ENCODE data around the gene IPO11.
"Not testable (repeated sequence)": the region's sequence is repeated elsewhere in the genome, so short reads cannot be mapped to it uniquely, and the experiment has no call there.

IPO11 gene

GRCh38 chr5:62652225-62652624 is 239.7 kb downstream of the IPO11 start:
- DNase-seq (no peak), ATAC-seq (replicated peaks) (no peak)
- peaks cover 5 to 12% of the 10 kb centered on the region in 2 donors for H3K36me3 Mint-ChIP-seq
- H3K4me3 Mint-ChIP-seq = no peak overlapping the region
- no peak overlapping the region for H3K27ac Mint-ChIP-seq
- peaks cover 0 to 2% of the 10 kb centered on the region in 2 donors for H3K9me3 Mint-ChIP-seq
- peaks cover 8 to 11% of the 10 kb centered on the region in 2 donors for H3K4me1 Mint-ChIP-seq
- H3K27me3 Mint-ChIP-seq = no peaks in the 10 kb centered on the region

GRCh38 chr5:62653001-62653863 is 240.7 kb downstream of the IPO11 start:
- Mint-ChIP-seq H3K27me3 (no peaks in the 10 kb centered on the region), H3K27ac (no peak overlapping the region)
- no peak for DNase-seq

DNA sequence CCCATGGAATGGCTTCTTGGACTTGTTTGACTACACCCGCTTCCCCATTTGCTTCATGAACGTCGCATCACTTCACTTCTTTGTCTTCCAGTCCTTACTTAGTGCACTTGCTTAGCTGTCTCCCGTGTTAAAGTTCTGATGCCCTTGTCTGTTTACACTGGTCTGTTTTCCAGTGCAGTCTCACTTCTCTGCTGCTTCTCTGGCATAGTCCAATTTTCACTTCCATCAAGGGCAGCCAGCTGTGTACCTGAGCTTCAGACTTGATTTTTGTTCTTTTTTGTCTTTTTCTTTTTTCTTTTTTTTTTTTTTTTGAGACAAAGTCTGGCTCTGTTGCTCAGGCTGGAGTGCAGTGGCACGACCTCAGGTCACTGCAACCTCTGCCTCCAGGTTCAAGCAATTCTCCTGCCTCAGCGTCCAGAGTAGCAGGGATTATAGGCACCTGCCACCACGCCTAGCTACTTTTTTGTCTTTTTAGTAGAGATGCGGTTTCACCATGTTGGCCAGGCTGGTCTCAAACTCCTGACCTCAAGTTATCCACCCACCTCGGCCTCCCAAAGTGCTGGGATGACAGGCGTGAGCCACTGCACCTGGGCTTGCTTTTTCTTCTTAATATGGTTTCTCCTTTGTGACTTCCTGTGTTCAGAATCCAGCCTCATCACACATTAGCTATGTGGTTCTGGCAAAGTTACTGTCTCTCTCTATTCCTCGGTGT is 241.5 kb downstream of the IPO11 start:
- Mint-ChIP-seq H3K27ac (no peak overlapping the region), H3K4me1 (peaks cover 8 to 11% of the 10 kb centered on the region in 2 donors), H3K36me3 (peaks cover 5 to 12% of the 10 kb centered on the region in 2 donors), H3K4me3 (no peak overlapping the region), H3K27me3 (no peaks in the 10 kb centered on the region), H3K9me3 (peaks cover 0 to 4% of the 10 kb centered on the region in 2 donors)
- no peak for ATAC-seq (replicated peaks)
- DNase-seq = no peak

More at GRCh38 chr5:62653001-62653863, 240.7 kb downstream of the IPO11 start:
- Mint-ChIP-seq H3K4me3 (no peak overlapping the region), H3K9me3 (peaks cover 0 to 4% of the 10 kb centered on the region in 2 donors), H3K4me1 (peaks cover 8 to 11% of the 10 kb centered on the region in 2 donors), H3K36me3 (peaks cover 5 to 12% of the 10 kb centered on the region in 2 donors)
- no peak for ATAC-seq (replicated peaks)

GRCh38 chr5:62657772-62658171 is 245.2 kb downstream of the IPO11 start:
- ATAC-seq (replicated peaks); H3K4me1 Mint-ChIP-seq; H3K27me3 Mint-ChIP-seq; H3K4me3 Mint-ChIP-seq; DNase-seq; H3K27ac Mint-ChIP-seq: not testable (repeated sequence)
- Mint-ChIP-seq H3K9me3 (peaks cover 0 to 11% of the 10 kb centered on the region in 2 donors), H3K36me3 (peaks cover 5 to 12% of the 10 kb centered on the region in 2 donors)

- Mint-ChIP-seq H3K27me3 (no peaks in the 10 kb centered on the region), H3K9me3 (peaks cover 0 to 11% of the 10 kb centered on the region in 2 donors), H3K36me3 (peaks cover 0 to 3% of the 10 kb centered on the region in 2 donors), H3K27ac (no peak overlapping the region), H3K4me3 (no peak overlapping the region), H3K4me1 (no peaks in the 10 kb centered on the region)
- no peak for DNase-seq
- no peak for ATAC-seq (replicated peaks)
Measured at GRCh38 chr5:62661126-62661525, 248.6 kb downstream of the IPO11 start.

- H3K4me3 Mint-ChIP-seq = no peak overlapping the region
- H3K9me3 Mint-ChIP-seq = peaks cover 0 to 9% of the 10 kb centered on the region in 2 donors
- H3K4me1 Mint-ChIP-seq = no peaks in the 10 kb centered on the region
- H3K36me3 Mint-ChIP-seq = no peaks in the 10 kb centered on the region
- H3K27me3 Mint-ChIP-seq = no peaks in the 10 kb centered on the region
- ATAC-seq (replicated peaks) (no peak), DNase-seq (no peak)
- no peak overlapping the region for H3K27ac Mint-ChIP-seq
Measured at GRCh38 chr5:62662521-62662920, 250.0 kb downstream of the IPO11 start.

DNA sequence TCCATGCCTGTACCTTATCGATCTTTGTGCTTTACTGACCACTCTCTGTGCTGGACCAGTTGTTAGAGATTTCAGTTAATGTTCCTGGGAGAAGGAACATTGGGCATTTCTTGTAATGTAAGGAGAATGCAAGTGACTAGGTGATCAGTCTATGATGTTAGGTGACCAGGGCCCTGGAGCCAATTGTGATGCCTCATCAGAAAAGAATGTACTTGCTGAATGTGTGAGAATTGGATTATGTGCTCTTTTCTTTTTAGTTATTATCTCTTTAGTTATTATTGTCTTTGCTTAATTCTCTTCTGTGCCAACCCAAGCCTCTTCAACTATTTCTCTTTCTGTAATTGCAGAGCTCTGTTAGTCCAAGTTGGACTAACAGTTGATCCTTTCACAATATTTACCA is 258.9 kb downstream of the IPO11 start:
- no peak for ATAC-seq (replicated peaks)
- peaks cover 5% of the 10 kb centered on the region in 2 donors for H3K9me3 Mint-ChIP-seq
- H3K27me3 Mint-ChIP-seq = no peaks in the 10 kb centered on the region
- DNase-seq = no peak
- no peak overlapping the region for H3K27ac Mint-ChIP-seq
- no peaks in the 10 kb centered on the region for H3K4me1 Mint-ChIP-seq
- no peak overlapping the region for H3K4me3 Mint-ChIP-seq
- H3K36me3 Mint-ChIP-seq = no peaks in the 10 kb centered on the region

DNA sequence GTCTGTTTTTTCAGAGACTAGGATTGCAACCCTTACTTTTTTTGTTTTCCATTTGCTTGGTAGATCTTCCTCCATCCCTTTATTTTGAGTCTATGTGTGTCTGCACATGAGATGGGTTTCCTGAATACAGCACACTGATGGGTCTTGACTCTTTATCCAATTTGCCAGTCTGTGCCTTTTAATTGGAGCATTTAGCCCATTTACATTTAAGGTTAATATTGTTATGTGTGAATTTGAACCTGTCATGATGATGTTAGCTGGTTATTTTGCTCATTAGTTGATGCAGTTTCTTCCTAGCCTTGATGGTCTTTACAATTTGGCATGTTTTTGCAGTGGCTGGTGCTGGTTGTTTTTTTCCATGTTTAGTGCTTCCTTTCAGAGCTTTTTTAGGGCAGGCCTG is 264.0 kb downstream of the IPO11 start:
- H3K4me1 Mint-ChIP-seq; DNase-seq; H3K36me3 Mint-ChIP-seq; ATAC-seq (replicated peaks); H3K27me3 Mint-ChIP-seq; H3K4me3 Mint-ChIP-seq; H3K27ac Mint-ChIP-seq: not testable (repeated sequence)
- peaks cover 14 to 17% of the 10 kb centered on the region in 2 donors for H3K9me3 Mint-ChIP-seq
